GM12878 (cell line): ENCODE results near the gene OSM. TPM values are rescaled to one million over a fixed set of nuclear protein-coding genes. Genes with fewer than 3 reads are reported as not detected.

Source experiments
- ATAC-seq: fragments of 200-7000 bp; cut with Tn5 transposase; 3 replicates; pipeline ENCODE4 v1.9.1; 2020; ENCODE audit warnings: mild to moderate bottlenecking, moderate library complexity
- BruUV-seq: library from RNA; stranded (reverse); fragments of 400-500 nt; replicated peaks from 2 replicates; lab custom pipeline; 2021; lab: Mats Ljungman, UMichigan
- CTCF ChIA-PET: fragments of 300-600 bp; sonication (Branson Sonifier 250); formaldehyde crosslinking; extraction: SDS; loops from one replicate; lab custom pipeline; 2021; ENCODE audit warnings: inconsistent platforms; lab: Yijun Ruan, JAX
- POLR2A ChIA-PET: fragments of 350-600 bp; formaldehyde crosslinking; extraction: SDS; loops from one replicate; lab custom pipeline; 2021; ENCODE audit warnings: inconsistent platforms; lab: Charles Lee
- RAD21 ChIA-PET: fragments of 300-600 bp; sonication (Branson Sonifier 250); formaldehyde crosslinking; loops from one replicate; lab custom pipeline; 2023; ENCODE audit warnings: antibody characterized with exemption; ENCODE audit not compliant: unreplicated experiment; lab: Charles Lee
- SMC1A ChIA-PET: fragments of 300-600 bp; sonication (Branson Sonifier 250); formaldehyde crosslinking; loops from one replicate; lab custom pipeline; 2023; ENCODE audit not compliant: unreplicated experiment, uncharacterized antibody; lab: Charles Lee
- DNase-seq: peaks from one replicate; pipeline ENCODE4 v3.0.0-alpha.2; 2011; ENCODE audit warnings: low read depth, low spot score
- FAIRE-seq: peaks from 3 replicates; lab custom pipeline; 2011; peaks lifted over from hg19 to GRCh38; lab: Jason Lieb, UNC
- H2AFZ ChIP-seq: 2 replicates; pipeline ENCODE4 v1.6.0; 2011; ENCODE audit warnings: low read depth, low read length, control low read depth; ENCODE audit not compliant: control insufficient read depth
- H3K27ac ChIP-seq: 2 replicates; pipeline ENCODE4 v1.5.1; 2011; ENCODE audit warnings: control low read depth; ENCODE audit not compliant: control insufficient read depth, insufficient read depth
- H3K27me3 ChIP-seq, 2 experiments: replicated peaks in 1 of 2; 2 replicates each; pipeline versions ENCODE4 v1.6.0 to v1.6.1; 2011; ENCODE audit warnings: low read length in 1 of 2; ENCODE audit not compliant: control insufficient read depth in 2 of 2, insufficient read depth in 2 of 2
- H3K36me3 ChIP-seq, 2 experiments: 2 replicates each; pipeline ENCODE4 v1.5.1; 2011; ENCODE audit warnings: low read length in 1 of 2; ENCODE audit not compliant: control insufficient read depth in 2 of 2, insufficient read depth in 2 of 2
- H3K4me1 ChIP-seq: 2 replicates; pipeline ENCODE4 v1.6.1; 2011; ENCODE audit warnings: mild to moderate bottlenecking, low read length, moderate library complexity, mixed read lengths; ENCODE audit not compliant: control insufficient read depth, insufficient read depth
- H3K4me2 ChIP-seq: 2 replicates; pipeline ENCODE4 v1.6.0; 2011; ENCODE audit warnings: control low read depth; ENCODE audit not compliant: control insufficient read depth, insufficient read depth
- H3K4me3 ChIP-seq: fragments of 200-600 bp; sonication (generic); 2 replicates; pipeline ENCODE4 v1.5.1; 2016
- H3K79me2 ChIP-seq: 2 replicates; pipeline ENCODE4 v1.6.0; 2011; ENCODE audit warnings: low read length; ENCODE audit not compliant: control insufficient read depth, insufficient read depth
- H3K9ac ChIP-seq: 2 replicates; pipeline ENCODE4 v1.8.0; 2011; ENCODE audit warnings: low read length, control low read depth, mixed read lengths; ENCODE audit not compliant: control insufficient read depth, insufficient read depth
- H3K9me3 ChIP-seq: replicated peaks from 3 replicates; pipeline ENCODE4 v1.5.1; 2011; ENCODE audit warnings: mild to moderate bottlenecking, low read length; ENCODE audit not compliant: control insufficient read depth, insufficient read depth
- H4K20me1 ChIP-seq: 2 replicates; pipeline ENCODE4 v1.6.0; 2011; ENCODE audit not compliant: control insufficient read depth, insufficient read depth
- CBX3 ChIP-seq: fragments of 200-600 bp; sonication (generic); IDR thresholded peaks from 2 replicates; pipeline ENCODE4 v1.6.1; 2016; ENCODE audit warnings: low read depth, borderline replicate concordance
- CHD4 ChIP-seq: fragments of 200-600 bp; sonication (generic); IDR thresholded peaks from 2 replicates; pipeline ENCODE4 v1.6.1; 2016; ENCODE audit warnings: mild to moderate bottlenecking
- E4F1 ChIP-seq: fragments of 450-650 bp; IDR thresholded peaks from 2 replicates; pipeline ENCODE4 v1.6.1; 2018; ENCODE audit warnings: borderline replicate concordance, mild to moderate bottlenecking; ENCODE audit not compliant: partially characterized antibody
- IRF4 ChIP-seq: IDR thresholded peaks from 2 replicates; pipeline ENCODE4 v1.6.1; 2011; ENCODE audit warnings: low read depth, low read length
- MXI1 ChIP-seq: fragments of 150-350 bp; IDR thresholded peaks from 2 replicates; pipeline ENCODE4 v1.6.1; 2011; ENCODE audit warnings: low read depth, mild to moderate bottlenecking, inconsistent platforms, low read length, improper control_type of control experiment
- NRF1 ChIP-seq: conservative IDR thresholded peaks from 2 replicates; pipeline ENCODE4 v1.6.1; 2011; ENCODE audit warnings: mild to moderate bottlenecking, low read depth, low read length, improper control_type of control experiment
- PRDM15 ChIP-seq: fragments of 450-650 bp; formaldehyde crosslinking; IDR thresholded peaks from 2 replicates; pipeline ENCODE4 v1.4.0; 2020; ENCODE audit warnings: mild to moderate bottlenecking, moderate library complexity
- SMAD1 ChIP-seq: fragments of 450-650 bp; IDR thresholded peaks from 2 replicates; pipeline ENCODE4 v1.6.1; 2018; ENCODE audit warnings: mild to moderate bottlenecking, low read depth; ENCODE audit not compliant: partially characterized antibody
- STAT1 ChIP-seq: fragments of 450-650 bp; conservative IDR thresholded peaks from 2 replicates; pipeline ENCODE4 v1.6.1; 2014; ENCODE audit warnings: antibody characterized with exemption, mild to moderate bottlenecking
- ZNF384 ChIP-seq: IDR thresholded peaks from 2 replicates; pipeline ENCODE4 v1.6.1; 2012; ENCODE audit warnings: low read depth, mild to moderate bottlenecking, low read length, improper control_type of control experiment, borderline replicate concordance
- ZZZ3 ChIP-seq: IDR thresholded peaks from 2 replicates; pipeline ENCODE4 v1.6.1; 2011; ENCODE audit warnings: low read depth; ENCODE audit not compliant: control insufficient read depth, insufficient read length
- WGBS: methylation state at CpG from one replicate; pipeline ENCODE4 v1.1.6; 2016; ENCODE audit warnings: low lambda C conversion rate; ENCODE audit not compliant: insufficient replicate concordance, insufficient coverage; ENCODE audit errors: missing lambda C conversion rate; 5-methylcytosine and 5-hydroxymethylcytosine counted together
- in situ Hi-C: fragments of 300-500 bp; cut with MboI; formaldehyde crosslinking; loops from 9 replicates; pipeline ENCODE4 v1.14.3; 2018; ENCODE audit warnings: mixed read lengths
- intact Hi-C: fragments of 100-400 bp; cut with micrococcal nuclease; formaldehyde crosslinking; loops from one replicate; pipeline ENCODE4 v1.14.2; 2022; ENCODE audit not compliant: unreplicated experiment
- polyA plus RNA-seq, 11 experiments: library from polyadenylated mRNA; depleted of rRNA in 4 of 11; unstranded in 6 of 11; stranded (reverse) in 5 of 11; fragments of >200 nt; fragmentation: Nextera tagmentation in 4 of 11; fragmentation: Illumina TruSeq in 1 of 11; extraction: Ambion mirVana in 4 of 11; extraction: Trizol in 1 of 11; gene quantifications; 1 replicate in 1 of 11; 2 replicates in 10 of 11; pipeline versions ENCODE4 v1.2.1 to v1.2.3, GENCODE V29; 2011 to 2016; ENCODE audit warnings: inconsistent platforms in 2 of 11, missing spikeins in 2 of 11, low read depth in 1 of 11
- total RNA-seq, 4 experiments: library from RNA; depleted of rRNA in 3 of 4; stranded (reverse); fragments of >200 nt in 3 of 4; fragmentation: Illumina TruSeq in 1 of 4; extraction: Trizol in 1 of 4; gene quantifications; 2 replicates each; pipeline versions ENCODE4 v1.2.1 to v1.2.3, GENCODE V29; 2013 to 2021
- TF ChIP-seq, protein P1 (sequence below): IDR thresholded peaks from 2 replicates; pipeline ENCODE4 v1.6.1; 2011; ENCODE audit warnings: borderline replicate concordance, low read depth, mild to moderate bottlenecking, moderate library complexity, low read length; ENCODE audit not compliant: insufficient read depth, poor library complexity, severe bottlenecking
- TF ChIP-seq, protein P2 (sequence below), 3 experiments: IDR thresholded peaks in 2 of 3; conservative IDR thresholded peaks in 1 of 3; 2 replicates each; pipeline ENCODE4 v1.5.1; 2011; ENCODE audit warnings: low read depth in 3 of 3, low read length in 3 of 3, mild to moderate bottlenecking in 3 of 3, control low read depth in 2 of 3, moderate library complexity in 2 of 3, inconsistent platforms in 1 of 3, mixed read lengths in 1 of 3; ENCODE audit not compliant: control insufficient read depth in 2 of 3, insufficient read depth in 1 of 3; ENCODE audit errors: extremely low read depth in 1 of 3

The OSM gene
- total and polyA plus RNA-seq, 10 of the 15 experiments (the other 5 are each of a cell fraction or from before 2014, with no cell fraction given) = 0.06 to 1.4 (median 0.59) TPM

DNA sequence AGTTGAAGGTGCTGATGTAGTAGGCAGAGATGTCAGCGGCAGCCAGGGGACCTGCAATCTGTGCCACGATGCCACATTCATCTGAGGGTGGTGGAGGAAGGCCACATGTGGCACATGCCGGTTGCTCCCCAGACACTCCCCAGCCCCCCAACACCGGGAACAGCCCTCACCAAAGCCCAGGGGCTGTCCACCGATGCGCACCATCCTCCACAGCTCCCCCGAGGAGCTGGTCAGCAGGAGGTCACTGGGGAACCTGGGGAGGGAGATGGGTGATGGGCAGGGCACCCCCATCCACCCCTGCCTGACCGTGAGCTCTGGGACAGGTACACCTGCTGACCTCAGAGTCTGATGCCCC lies 19.2 kb upstream of the OSM start:
- Histone ChIP-seq H3K9ac (no peak overlapping the region), H3K4me3 (no peak overlapping the region), H4K20me1 (no peaks in the 10 kb centered on the region), H3K4me2 (no peak overlapping the region), H3K9me3 (no peaks in the 10 kb centered on the region), H3K4me1 (peaks cover 20% of the 10 kb centered on the region), H3K79me2 (no peaks in the 10 kb centered on the region), H3K27me3 (no peaks in the 10 kb centered on the region; a peak in 1 of 4 replicates), H2AFZ (no peak overlapping the region), H3K36me3 (0 out of 4 replicates have a peak, but pooled peaks cover 0 to under 1% of the 10 kb centered on the region in 2 experiments), H3K27ac (no peak overlapping the region)
- BruUV-seq = no TSS peak
- SMC1A ChIA-PET = interaction anchor here (4.7 to 5.6 kb wide), 2 partner anchors 100 to 179 kb away, joined by 41 to 201 read pairs; partner anchors contain the start of gene RNF215
- CTCF ChIA-PET = interaction anchor here (0.8 to 10.5 kb wide), 12 partner anchors 18 to 182 kb away, joined by 3 to 436 read pairs (median 6); partner anchors contain the start of genes OSM and RNF215
- RAD21 ChIA-PET = interaction anchor here (0.6 to 1.5 kb wide), 6 partner anchors 23 to 175 kb away, joined by 3 to 5 read pairs (median 3); partner anchors contain the start of gene RNF215
- DNase-seq (no peak), FAIRE-seq (no peak), ATAC-seq (no peak)
- 70% methylated on average over 8 of the region's 8 CpGs for WGBS
- in situ Hi-C loops (loop anchor here (5.0 kb wide), 1 partner anchor 101 kb away; the partner anchor contains the start of gene RNF215), intact Hi-C loops (loop anchor here (1.0 to 10.0 kb wide), 2 partner anchors 178 to 199 kb away; no protein-coding TSS in a partner anchor)
- POLR2A ChIA-PET = no interaction called here
- TF ChIP-seq NRF1 = no peak
- no peak for TF ChIP-seq PRDM15 (CRISPR knock-in tag)
- no peak for TF ChIP-seq ZNF384
- TF ChIP-seq, protein P1, sequence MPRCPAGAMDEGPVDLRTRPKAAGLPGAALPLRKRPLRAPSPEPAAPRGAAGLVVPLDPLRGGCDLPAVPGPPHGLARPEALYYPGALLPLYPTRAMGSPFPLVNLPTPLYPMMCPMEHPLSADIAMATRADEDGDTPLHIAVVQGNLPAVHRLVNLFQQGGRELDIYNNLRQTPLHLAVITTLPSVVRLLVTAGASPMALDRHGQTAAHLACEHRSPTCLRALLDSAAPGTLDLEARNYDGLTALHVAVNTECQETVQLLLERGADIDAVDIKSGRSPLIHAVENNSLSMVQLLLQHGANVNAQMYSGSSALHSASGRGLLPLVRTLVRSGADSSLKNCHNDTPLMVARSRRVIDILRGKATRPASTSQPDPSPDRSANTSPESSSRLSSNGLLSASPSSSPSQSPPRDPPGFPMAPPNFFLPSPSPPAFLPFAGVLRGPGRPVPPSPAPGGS = no peak
- TF ChIP-seq CHD4 = no peak
- TF ChIP-seq, protein P2, sequence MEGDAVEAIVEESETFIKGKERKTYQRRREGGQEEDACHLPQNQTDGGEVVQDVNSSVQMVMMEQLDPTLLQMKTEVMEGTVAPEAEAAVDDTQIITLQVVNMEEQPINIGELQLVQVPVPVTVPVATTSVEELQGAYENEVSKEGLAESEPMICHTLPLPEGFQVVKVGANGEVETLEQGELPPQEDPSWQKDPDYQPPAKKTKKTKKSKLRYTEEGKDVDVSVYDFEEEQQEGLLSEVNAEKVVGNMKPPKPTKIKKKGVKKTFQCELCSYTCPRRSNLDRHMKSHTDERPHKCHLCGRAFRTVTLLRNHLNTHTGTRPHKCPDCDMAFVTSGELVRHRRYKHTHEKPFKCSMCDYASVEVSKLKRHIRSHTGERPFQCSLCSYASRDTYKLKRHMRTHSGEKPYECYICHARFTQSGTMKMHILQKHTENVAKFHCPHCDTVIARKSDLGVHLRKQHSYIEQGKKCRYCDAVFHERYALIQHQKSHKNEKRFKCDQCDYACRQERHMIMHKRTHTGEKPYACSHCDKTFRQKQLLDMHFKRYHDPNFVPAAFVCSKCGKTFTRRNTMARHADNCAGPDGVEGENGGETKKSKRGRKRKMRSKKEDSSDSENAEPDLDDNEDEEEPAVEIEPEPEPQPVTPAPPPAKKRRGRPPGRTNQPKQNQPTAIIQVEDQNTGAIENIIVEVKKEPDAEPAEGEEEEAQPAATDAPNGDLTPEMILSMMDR (IDR thresholded peaks at IDR 0.05 in 2 of 3, conservative IDR thresholded peaks at IDR 0.05 in 1 of 3; ENCODE audit: control insufficient read depth in 2 of 3, extremely low read depth in 1 of 3, insufficient read depth in 1 of 3, low read depth in 3 of 3, low read length in 3 of 3) = no peak
- TF ChIP-seq E4F1 = no peak
- TF ChIP-seq ZZZ3 = no peak
- TF ChIP-seq IRF4 = no peak
- TF ChIP-seq SMAD1 = no peak
- no peak for TF ChIP-seq STAT1
- TF ChIP-seq CBX3 = no peak
- no peak for TF ChIP-seq MXI1
